RWPE2 (cell line): ENCODE measurements around the gene FCRLB.
A peak's percentile ranks its signal among the peaks of the same experiment; 100 is the strongest.
"Not testable (repeated sequence)": the region's sequence is repeated elsewhere in the genome, so short reads cannot be mapped to it uniquely, and the experiment has no call there.

Source experiments
- ATAC-seq: fragments of 200-7000 bp; cut with Tn5 transposase; 3 replicates; pipeline ENCODE4 v1.9.1; 2021; ENCODE audit warnings: low read depth
- DNase-seq: peaks from one replicate; pipeline ENCODE4 v3.0.0-alpha.2; 2020; ENCODE audit warnings: low spot score
- H3K27ac ChIP-seq: fragments of 450-650 bp; 2 replicates; pipeline ENCODE4 v1.5.1; 2017; ENCODE audit warnings: mild to moderate bottlenecking; ENCODE audit not compliant: poor library complexity, severe bottlenecking
- H3K27me3 ChIP-seq: fragments of 250-450 bp; sonication (Bioruptor Pico); 2 replicates; pipeline ENCODE4 v1.5.1; 2021; ENCODE audit warnings: mild to moderate bottlenecking, moderate library complexity; ENCODE audit not compliant: insufficient read depth, poor library complexity, severe bottlenecking
- H3K36me3 ChIP-seq: fragments of 250-450 bp; sonication (Bioruptor Pico); 2 replicates; pipeline ENCODE4 v1.5.1; 2020; ENCODE audit warnings: low read depth, mild to moderate bottlenecking, moderate library complexity
- H3K4me1 ChIP-seq: fragments of 250-450 bp; sonication (Bioruptor Pico); 2 replicates; pipeline ENCODE4 v1.5.1; 2021; ENCODE audit warnings: mild to moderate bottlenecking, moderate library complexity; ENCODE audit not compliant: insufficient read depth, poor library complexity, severe bottlenecking
- H3K4me3 ChIP-seq: fragments of 250-450 bp; sonication (Bioruptor Pico); 2 replicates; pipeline ENCODE4 v1.5.1; 2021; ENCODE audit warnings: mild to moderate bottlenecking, moderate library complexity; ENCODE audit not compliant: severe bottlenecking
- H3K9me3 ChIP-seq: fragments of 250-450 bp; sonication (Bioruptor Pico); 2 replicates; pipeline ENCODE4 v1.5.1; 2021; ENCODE audit warnings: mild to moderate bottlenecking, moderate library complexity; ENCODE audit not compliant: severe bottlenecking
- CTCF ChIP-seq: fragments of 450-650 bp; IDR thresholded peaks from one replicate; pipeline ENCODE4 v1.5.1; 2017; ENCODE audit warnings: mild to moderate bottlenecking, moderate library complexity; ENCODE audit not compliant: poor library complexity, severe bottlenecking

The FCRLB gene

GRCh38 chr1:161720956-161721737 lies at the start of gene FCRLB:
Gene FCRLB (plus strand): TSS chr1:161721544. CDS start chr1:161722673, 1,129 bp downstream.
- peak within 1 kb of the TSS; percentile 49 for H3K27ac ChIP-seq
- ATAC-seq, result no peak
- no peak for DNase-seq
- TF ChIP-seq CTCF, result no peak
- H3K4me1 ChIP-seq, result peaks cover 13% of the 10 kb centered on the region
- H3K4me3 ChIP-seq, result no peak within 1 kb of the TSS
- no peaks in the 10 kb centered on the region for H3K36me3 ChIP-seq
- no peaks in the 10 kb centered on the region for H3K9me3 ChIP-seq
- H3K27me3 ChIP-seq, result no peaks in the 10 kb centered on the region

- H3K4me3 ChIP-seq, H3K9me3 ChIP-seq, ATAC-seq, H3K27ac ChIP-seq, H3K4me1 ChIP-seq, H3K27me3 ChIP-seq, DNase-seq, H3K36me3 ChIP-seq: not testable (repeated sequence)
These were observed 47.9 kb upstream of the FCRLB start for GRCh38 chr1:161673437-161673836.

GRCh38 chr1:161674447-161674846 lies 46.9 kb upstream of the FCRLB start:
- not testable (repeated sequence) for H3K9me3 ChIP-seq, H3K27ac ChIP-seq, H3K4me3 ChIP-seq, H3K27me3 ChIP-seq, ATAC-seq, H3K36me3 ChIP-seq, DNase-seq, H3K4me1 ChIP-seq

- not testable (repeated sequence) for H3K27me3 ChIP-seq, H3K4me3 ChIP-seq, H3K9me3 ChIP-seq, H3K36me3 ChIP-seq, DNase-seq, H3K27ac ChIP-seq, ATAC-seq, H3K4me1 ChIP-seq
These were observed 46.4 kb upstream of the FCRLB start for GRCh38 chr1:161674908-161675307.

GRCh38 chr1:161676441-161676840 lies 44.9 kb upstream of the FCRLB start:
- TF ChIP-seq CTCF, result no peak
- ATAC-seq (no peak), DNase-seq (no peak)
- no peaks in the 10 kb centered on the region for H3K9me3 ChIP-seq
- no peaks in the 10 kb centered on the region for H3K36me3 ChIP-seq
- no peak overlapping the region for H3K4me3 ChIP-seq
- no peak overlapping the region for H3K27ac ChIP-seq
- no peaks in the 10 kb centered on the region for H3K27me3 ChIP-seq
- H3K4me1 ChIP-seq, result no peaks in the 10 kb centered on the region

- H3K4me3 ChIP-seq, result no peak overlapping the region
- no peaks in the 10 kb centered on the region for H3K27me3 ChIP-seq
- no peaks in the 10 kb centered on the region for H3K9me3 ChIP-seq
- no peak for DNase-seq
- TF ChIP-seq CTCF, result no peak
- no peaks in the 10 kb centered on the region for H3K4me1 ChIP-seq
- ATAC-seq, result no peak
- H3K36me3 ChIP-seq, result no peaks in the 10 kb centered on the region
- no peak overlapping the region for H3K27ac ChIP-seq
These were observed 44.2 kb upstream of the FCRLB start for GRCh38 chr1:161676958-161677689.
